ENCODE results near the gene METTL18. TPM values are rescaled to one million over a fixed set of nuclear protein-coding genes. Genes with fewer than 3 reads are reported as not detected.

METTL18 gene
- total RNA-seq, 1 experiment from 2014 or later, result 4.1 TPM

GRCh38 chr1:169786974-169787373 lies 7.7 kb downstream of the METTL18 start:
- CTCF ChIA-PET, result no interaction called here
- Histone ChIP-seq H3K36me3 (ENCODE audit: control insufficient read depth, insufficient read depth, low read length) (no peaks in the 10 kb centered on the region), H3K4me1 (ENCODE audit: control insufficient read depth, insufficient read depth, low read length) (no peaks in the 10 kb centered on the region), H3K9me3 (ENCODE audit: control insufficient read depth, insufficient read depth, low read depth, low read length) (no peaks in the 10 kb centered on the region), H3K27ac (ENCODE audit: low read length) (no peak overlapping the region), H3K27me3 (ENCODE audit: control insufficient read depth, insufficient read depth, low read length) (peaks cover 4% of the 10 kb centered on the region; the same call in 1 of the 2 replicates), H3K4me3 (ENCODE audit: low read depth in 2 of 2, low read length in 2 of 2) (no peak overlapping the region)
- BruUV-seq (replicated peaks), result no TSS peak
- intact Hi-C loops (cut with micrococcal nuclease; ENCODE audit: unreplicated experiment) (no loop called here), in situ Hi-C loops (cut with HindIII; ENCODE audit: low pct_unique_long_range_greater_than_20kb, low sequenced_read_pairs) (no loop called here)
- TF ChIP-seq SIN3A (IDR thresholded peaks at IDR 0.05; ENCODE audit: borderline replicate concordance, insufficient read depth, low read depth, low read length) (no peak), TCF7L2 (IDR thresholded peaks at IDR 0.05; ENCODE audit: low read depth, low read length) (no peak), CTCF (IDR thresholded peaks at IDR 0.05) (no peak), POLR2AphosphoS5 (IDR thresholded peaks at IDR 0.05; ENCODE audit: low read depth, low read length) (no peak), REST (IDR thresholded peaks at IDR 0.05; ENCODE audit: insufficient read depth in 1 of 2, low read depth in 2 of 2, low read length in 1 of 2) (no peak)
- ATAC-seq, result no peak
- no peak for DNase-seq (ENCODE audit: low read depth, low spot score)
- POLR2A ChIA-PET, result no interaction called here

GRCh38 chr1:169785267-169785666 lies 9.4 kb downstream of the METTL18 start:
- no TSS peak for BruUV-seq (replicated peaks)
- intact Hi-C loops (cut with micrococcal nuclease; ENCODE audit: unreplicated experiment) (no loop called here), in situ Hi-C loops (cut with HindIII; ENCODE audit: low pct_unique_long_range_greater_than_20kb, low sequenced_read_pairs) (no loop called here)
- Histone ChIP-seq H3K27me3 (ENCODE audit: control insufficient read depth, insufficient read depth, low read length) (peaks cover 4% of the 10 kb centered on the region; the same call in 1 of the 2 replicates), H3K9me3 (ENCODE audit: control insufficient read depth, insufficient read depth, low read depth, low read length) (no peaks in the 10 kb centered on the region), H3K4me1 (ENCODE audit: control insufficient read depth, insufficient read depth, low read length) (no peaks in the 10 kb centered on the region), H3K27ac (ENCODE audit: low read length) (no peak overlapping the region), H3K36me3 (ENCODE audit: control insufficient read depth, insufficient read depth, low read length) (no peaks in the 10 kb centered on the region), H3K4me3 (ENCODE audit: low read depth in 2 of 2, low read length in 2 of 2) (no peak overlapping the region)
- ChIA-PET POLR2A (no interaction called here), CTCF (no interaction called here)
- DNase-seq (ENCODE audit: low read depth, low spot score), result no peak
- ATAC-seq, result no peak
- no peak for TF ChIP-seq TCF7L2 (IDR thresholded peaks at IDR 0.05; ENCODE audit: low read depth, low read length)
- TF ChIP-seq POLR2AphosphoS5 (IDR thresholded peaks at IDR 0.05; ENCODE audit: low read depth, low read length), result no peak
- no peak for TF ChIP-seq REST (IDR thresholded peaks at IDR 0.05; ENCODE audit: insufficient read depth in 1 of 2, low read depth in 2 of 2, low read length in 1 of 2)
- no peak for TF ChIP-seq CTCF (IDR thresholded peaks at IDR 0.05)
- TF ChIP-seq SIN3A (IDR thresholded peaks at IDR 0.05; ENCODE audit: borderline replicate concordance, insufficient read depth, low read depth, low read length), result no peak

Measured in Panc1 (cell line).